ENCODE data around the gene HNRNPAB. TPM values are rescaled to one million over a fixed set of nuclear protein-coding genes. Genes with fewer than 3 reads are reported as not detected.

HNRNPAB gene
- total and polyA plus RNA-seq, 9 of the 15 experiments (the other 6 are each of a cell fraction or from before 2014, with no cell fraction given): 34.6 to 425 (median 236) TPM

GRCh38 chr5:178209334-178210072, 5.2 kb downstream of the HNRNPAB start (continued):
- TF ChIP-seq MIER1 (IDR thresholded peaks at IDR 0.05; ENCODE audit: low read depth) (no peak), ZNF384 (IDR thresholded peaks at IDR 0.05; ENCODE audit: low read depth, low read length) (no peak), ERF (CRISPR knock-in tag; IDR thresholded peaks at IDR 0.05) (no peak), ZNF354B (CRISPR knock-in tag; IDR thresholded peaks at IDR 0.05) (no peak), ZNF589 (CRISPR knock-in tag; IDR thresholded peaks at IDR 0.05; ENCODE audit: low read depth) (no peak), NR2C1 (IDR thresholded peaks at IDR 0.05) (no peak), NR2C1 (tag; IDR thresholded peaks at IDR 0.05) (no peak), POLR2A (conservative IDR thresholded peaks at IDR 0.05) (peak; percentile 22), RBFOX2 (IDR thresholded peaks at IDR 0.05; ENCODE audit: low read depth, low read length) (peak; percentile 34), HDGF (IDR thresholded peaks at IDR 0.05) (no peak), RERE (CRISPR knock-in tag; IDR thresholded peaks at IDR 0.05; ENCODE audit: borderline replicate concordance) (no peak), CBFA2T3 (IDR thresholded peaks at IDR 0.05) (no peak), SETDB1 (IDR thresholded peaks at IDR 0.05; ENCODE audit: low read length) (no peak)

All from K562 (cell line).